CD4-positive, alpha-beta T cell (primary cell): ENCODE measurements around the gene AMDHD2. TPM values are rescaled to one million over a fixed set of nuclear protein-coding genes. Genes with fewer than 3 reads are reported as not detected.

ENCODE experiments used
- ATAC-seq: fragments of 200-7000 bp; cut with Tn5 transposase; one replicate; pipeline ENCODE4 v1.10.0; 2022; ENCODE audit warnings: mild to moderate bottlenecking; ENCODE audit not compliant: poor library complexity
- CTCF ChIA-PET: fragments of 350-600 bp; sonication (Branson Sonifier 250); formaldehyde crosslinking; loops from one replicate; lab custom pipeline; 2021; ENCODE audit warnings: antibody characterized with exemption, inconsistent platforms; lab: Charles Lee
- POLR2A ChIA-PET: fragments of 350-600 bp; sonication (Branson Sonifier 250); formaldehyde crosslinking; loops from one replicate; lab custom pipeline; 2021; ENCODE audit warnings: antibody characterized with exemption, inconsistent platforms; lab: Charles Lee
- DNase-seq, 14 experiments: peaks; one replicate each; pipeline ENCODE4 v3.0.0-alpha.2; 2013 to 2020; ENCODE audit warnings: mixed read lengths in 2 of 14
- H3K27ac ChIP-seq, 2 donors: one replicate each; pipeline versions ENCODE4 v1.5.1 to v1.7.0; 2013; ENCODE audit warnings: low read length in 2 of 2, low read depth in 1 of 2, mild to moderate bottlenecking in 1 of 2
- H3K27me3 ChIP-seq, 2 experiments: 1 replicate in 1 of 2; 2 replicates in 1 of 2; pipeline versions ENCODE4 v1.6.1 to v1.7.0; 2013; ENCODE audit warnings: low read length in 2 of 2, control low read depth in 1 of 2, mild to moderate bottlenecking in 1 of 2, moderate library complexity in 1 of 2; ENCODE audit not compliant: insufficient read depth in 2 of 2, control insufficient read depth in 1 of 2
- H3K36me3 ChIP-seq: one replicate; pipeline ENCODE4 v1.6.1; 2013; ENCODE audit warnings: low read length, control low read depth; ENCODE audit not compliant: insufficient read depth
- H3K4me1 ChIP-seq: one replicate; pipeline ENCODE4 v1.6.1; 2013; ENCODE audit warnings: low read length, control low read depth; ENCODE audit not compliant: insufficient read depth
- H3K4me3 ChIP-seq: one replicate; pipeline ENCODE4 v1.5.1; 2013; ENCODE audit warnings: mild to moderate bottlenecking, low read length, moderate library complexity
- H3K9me3 ChIP-seq, 2 experiments: 1 replicate in 1 of 2; 2 replicates in 1 of 2; pipeline versions ENCODE4 v1.6.1 to v1.7.0; 2013; ENCODE audit warnings: low read length in 2 of 2, mild to moderate bottlenecking in 2 of 2, control low read depth in 1 of 2, moderate library complexity in 1 of 2; ENCODE audit not compliant: control insufficient read depth in 1 of 2, insufficient read depth in 1 of 2
- H3K27ac Mint-ChIP-seq: one replicate; pipeline ENCODE4 v1.8.0; 2020; ENCODE audit warnings: mixed read lengths
- H3K27me3 Mint-ChIP-seq: one replicate; pipeline ENCODE4 v1.8.0; 2021; ENCODE audit warnings: mixed read lengths
- H3K36me3 Mint-ChIP-seq: one replicate; pipeline ENCODE4 v1.8.0; 2021; ENCODE audit warnings: low read depth, mixed read lengths
- H3K4me1 Mint-ChIP-seq: one replicate; pipeline ENCODE4 v1.8.0; 2021; ENCODE audit warnings: low read depth, mixed read lengths
- H3K4me3 Mint-ChIP-seq: one replicate; pipeline ENCODE4 v1.8.0; 2020; ENCODE audit warnings: mild to moderate bottlenecking, mixed read lengths
- H3K9me3 Mint-ChIP-seq: one replicate; pipeline ENCODE4 v1.8.0; 2020; ENCODE audit warnings: mixed read lengths
- intact Hi-C, 2 experiments: fragments of 100-400 bp; cut with DNase I in 1 of 2; cut with micrococcal nuclease in 1 of 2; formaldehyde crosslinking; loops; one replicate each; pipeline versions ENCODE4 v1.15.1 to v1.9.0; 2023 to 2025; cut with DNase I, micrococcal nuclease
- total RNA-seq, 174 experiments: library from RNA in 2 of 174; stranded (reverse) in 2 of 174; gene quantifications; one replicate each; pipeline ENCODE4 v1.2.3 and lab custom pipeline; 2021 to 2026
- TF ChIP-seq, protein P1 (sequence below): fragments of 200-600 bp; IDR thresholded peaks from one replicate; pipeline ENCODE4 v1.8.0; 2022; ENCODE audit warnings: antibody characterized with exemption, mild to moderate bottlenecking

Gene AMDHD2
- total RNA-seq, 2 experiments from 2014 or later = 171 to 177 TPM

DNA sequence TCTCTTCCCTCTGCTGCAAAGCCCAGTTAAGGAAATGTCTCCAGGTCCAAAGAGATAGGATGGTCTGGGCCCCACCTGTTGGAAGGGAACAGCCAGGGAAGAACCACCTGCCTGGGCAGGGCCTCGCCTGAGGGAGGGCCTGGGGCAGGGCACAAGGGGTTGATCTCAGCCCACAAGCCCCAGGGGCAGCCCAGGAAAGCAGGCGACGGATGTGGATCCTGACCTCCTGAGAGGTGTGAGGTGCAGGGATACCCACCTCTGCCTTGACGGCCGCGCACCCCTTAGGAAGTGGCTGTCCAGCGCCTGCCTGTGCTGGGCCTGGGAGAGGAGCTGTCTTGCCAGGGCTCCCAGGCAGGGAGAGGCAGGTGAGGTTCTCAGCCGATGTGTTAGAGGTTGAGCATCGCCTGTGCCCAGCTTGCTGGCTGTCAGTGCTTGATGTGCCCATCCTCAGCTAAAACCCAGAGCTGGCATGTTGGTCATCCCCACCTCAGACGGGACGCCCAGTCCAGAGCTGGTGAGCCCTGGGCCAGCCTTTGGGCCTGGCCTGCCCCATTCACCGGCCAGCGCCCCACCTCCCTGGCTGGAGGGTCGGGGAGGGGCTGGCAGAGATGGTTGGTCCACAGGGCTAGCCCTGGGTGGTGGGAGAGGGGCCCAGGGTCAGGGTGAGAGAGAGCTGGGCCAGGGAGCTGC, 10.6 kb downstream of the AMDHD2 start:
- H3K9me3 Mint-ChIP-seq = no peaks in the 10 kb centered on the region
- ATAC-seq (no peak), DNase-seq (peak in 2 of 14 experiments; percentile 35 to 45)
- peaks cover 35% of the 10 kb centered on the region for H3K36me3 ChIP-seq
- H3K4me3 Mint-ChIP-seq = peak overlapping the region; percentile 95
- peaks cover 22% of the 10 kb centered on the region for H3K4me1 Mint-ChIP-seq
- peak overlapping the region; percentile 94 for H3K4me3 ChIP-seq
- H3K27me3 Mint-ChIP-seq = peaks cover 8% of the 10 kb centered on the region
- ChIA-PET POLR2A (interaction anchor here (1.1 to 4.2 kb wide), 3 partner anchors 11 to 372 kb away, joined by 3 to 135 read pairs (median 66); partner anchors contain the start of genes AMDHD2 and ATP6V0C), CTCF (interaction anchor here (1.3 kb wide), 1 partner anchor 10 kb away, joined by 4 read pairs; the partner anchor contains the start of gene AMDHD2)
- intact Hi-C loops = loop anchor here in 1 of 2 experiments (2.0 to 5.0 kb wide), 3 partner anchors 16 to 103 kb away; partner anchors contain the start of genes CCNF and TBC1D24
- H3K36me3 Mint-ChIP-seq = peaks cover 49% of the 10 kb centered on the region
- H3K27me3 ChIP-seq = no peaks in the 10 kb centered on the region
- TF ChIP-seq, protein P1, sequence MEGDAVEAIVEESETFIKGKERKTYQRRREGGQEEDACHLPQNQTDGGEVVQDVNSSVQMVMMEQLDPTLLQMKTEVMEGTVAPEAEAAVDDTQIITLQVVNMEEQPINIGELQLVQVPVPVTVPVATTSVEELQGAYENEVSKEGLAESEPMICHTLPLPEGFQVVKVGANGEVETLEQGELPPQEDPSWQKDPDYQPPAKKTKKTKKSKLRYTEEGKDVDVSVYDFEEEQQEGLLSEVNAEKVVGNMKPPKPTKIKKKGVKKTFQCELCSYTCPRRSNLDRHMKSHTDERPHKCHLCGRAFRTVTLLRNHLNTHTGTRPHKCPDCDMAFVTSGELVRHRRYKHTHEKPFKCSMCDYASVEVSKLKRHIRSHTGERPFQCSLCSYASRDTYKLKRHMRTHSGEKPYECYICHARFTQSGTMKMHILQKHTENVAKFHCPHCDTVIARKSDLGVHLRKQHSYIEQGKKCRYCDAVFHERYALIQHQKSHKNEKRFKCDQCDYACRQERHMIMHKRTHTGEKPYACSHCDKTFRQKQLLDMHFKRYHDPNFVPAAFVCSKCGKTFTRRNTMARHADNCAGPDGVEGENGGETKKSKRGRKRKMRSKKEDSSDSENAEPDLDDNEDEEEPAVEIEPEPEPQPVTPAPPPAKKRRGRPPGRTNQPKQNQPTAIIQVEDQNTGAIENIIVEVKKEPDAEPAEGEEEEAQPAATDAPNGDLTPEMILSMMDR = no peak
- no peaks in the 10 kb centered on the region for H3K9me3 ChIP-seq
- H3K27ac ChIP-seq = peak overlapping the region; percentile 89 to 94
- H3K4me1 ChIP-seq = peaks cover 19% of the 10 kb centered on the region
- peak overlapping the region; percentile 98 for H3K27ac Mint-ChIP-seq

DNA sequence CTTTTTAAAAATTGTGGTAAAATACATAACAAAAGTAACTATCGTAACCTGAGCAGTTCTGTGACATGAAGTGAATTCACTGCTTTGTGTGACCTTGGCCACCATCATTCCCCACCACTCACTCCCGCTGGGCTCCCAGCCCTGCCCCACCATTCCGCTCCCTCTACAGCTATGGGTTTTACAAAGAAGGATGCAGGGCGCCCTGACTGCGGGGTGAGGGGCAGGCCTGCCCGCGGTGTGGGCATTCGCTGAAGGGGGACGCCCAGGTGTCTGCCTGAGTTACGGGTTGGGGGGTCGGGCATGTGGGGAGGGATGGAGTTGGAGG, 11.2 kb downstream of the AMDHD2 start, which contains the start of gene CEMP1:
TSS of gene CEMP1 (minus strand) at position 38 of the 325 bp plus-strand sequence. CDS start 335 bp downstream, outside the sequence.
- Histone ChIP-seq H3K4me1 (peaks cover 23% of the 10 kb centered on the region), H3K4me3 (peak within 1 kb of the TSS; percentile 94), H3K36me3 (peaks cover 30% of the 10 kb centered on the region), H3K27ac (peak within 1 kb of the TSS; percentile 94 to 95), H3K27me3 (no peaks in the 10 kb centered on the region), H3K9me3 (no peaks in the 10 kb centered on the region)
- TF ChIP-seq, protein P1 = no peak
- peak within 1 kb of the TSS; percentile 98 for H3K27ac Mint-ChIP-seq
- DNase-seq = no peak
- POLR2A ChIA-PET = interaction anchor here (1.1 to 4.2 kb wide), 3 partner anchors 12 to 372 kb away, joined by 3 to 135 read pairs (median 66); partner anchors contain the start of genes AMDHD2 and ATP6V0C
- peaks cover 8% of the 10 kb centered on the region for H3K27me3 Mint-ChIP-seq
- CTCF ChIA-PET = interaction anchor here (1.3 kb wide), 1 partner anchor 11 kb away, joined by 4 read pairs; the partner anchor contains the start of gene AMDHD2
- intact Hi-C loops = loop anchor here in 1 of 2 experiments (2.0 to 5.0 kb wide), 3 partner anchors 17 to 104 kb away; partner anchors contain the start of genes CCNF and TBC1D24
- H3K4me3 Mint-ChIP-seq = peak within 1 kb of the TSS; percentile 95
- peaks cover 43% of the 10 kb centered on the region for H3K36me3 Mint-ChIP-seq
- no peaks in the 10 kb centered on the region for H3K9me3 Mint-ChIP-seq
- H3K4me1 Mint-ChIP-seq = peaks cover 22% of the 10 kb centered on the region
- ATAC-seq = no peak

DNA sequence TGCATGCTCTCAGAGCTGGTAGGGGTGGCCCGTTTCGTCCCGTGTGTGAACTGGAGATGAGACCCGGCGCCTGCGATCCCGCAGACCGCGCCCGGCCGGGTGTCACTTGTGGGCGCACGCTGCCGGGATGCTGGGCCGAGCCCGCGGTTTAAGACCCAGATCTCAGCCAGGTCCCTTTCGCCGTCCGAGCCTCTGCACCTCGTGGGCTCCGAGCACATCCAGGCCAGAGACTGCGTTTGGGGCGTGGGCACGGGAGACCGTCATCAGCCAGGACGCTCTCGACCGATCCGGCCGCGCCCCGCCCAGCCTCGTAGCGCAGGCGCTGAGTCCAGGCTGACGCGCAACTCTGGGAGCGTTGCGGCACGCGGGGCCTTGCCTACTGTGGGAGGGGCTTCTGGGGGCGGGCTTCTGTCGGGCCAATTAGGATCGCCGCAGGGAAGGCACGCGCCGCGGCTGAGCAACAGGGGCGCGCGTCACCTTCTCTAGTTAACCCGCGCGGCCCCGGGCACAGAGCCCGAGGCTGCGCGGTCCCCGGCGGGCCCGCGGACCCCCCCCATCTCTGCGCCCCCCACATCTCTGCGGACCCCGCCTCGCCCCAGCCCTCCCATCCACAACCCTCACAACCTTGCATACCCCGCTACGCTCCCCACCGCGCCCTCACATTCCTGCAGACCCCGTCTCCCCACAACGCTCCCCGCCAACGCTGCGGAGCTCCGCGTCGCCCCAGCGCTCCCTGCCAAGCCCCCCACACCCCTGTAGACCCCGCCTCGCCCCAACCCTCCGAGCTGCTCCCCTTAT, 11.7 kb downstream of the AMDHD2 start:
- peak overlapping the region; percentile 95 for H3K4me3 Mint-ChIP-seq
- ATAC-seq (peak; percentile 86), DNase-seq (peak; percentile 92 to 99 (median 97))
- Histone ChIP-seq H3K27ac (peak overlapping the region; percentile 94 to 95), H3K4me3 (peak overlapping the region; percentile 94), H3K36me3 (peaks cover 24% of the 10 kb centered on the region), H3K9me3 (no peaks in the 10 kb centered on the region), H3K27me3 (no peaks in the 10 kb centered on the region), H3K4me1 (peaks cover 27% of the 10 kb centered on the region)
- peaks cover 38% of the 10 kb centered on the region for H3K36me3 Mint-ChIP-seq
- TF ChIP-seq, protein P1 = no peak
- H3K27ac Mint-ChIP-seq = peak overlapping the region; percentile 98
- H3K9me3 Mint-ChIP-seq = no peaks in the 10 kb centered on the region
- POLR2A ChIA-PET = interaction anchor here (0.8 to 4.2 kb wide), 13 partner anchors 8 to 761 kb away, joined by 3 to 135 read pairs (median 5); partner anchors contain the start of genes ABCA3, AMDHD2, ATP6V0C and ECI1
- peaks cover 8% of the 10 kb centered on the region for H3K27me3 Mint-ChIP-seq
- H3K4me1 Mint-ChIP-seq = peaks cover 22% of the 10 kb centered on the region
- intact Hi-C loops = loop anchor here (1.0 to 5.0 kb wide), 5 partner anchors 11 to 105 kb away; partner anchors contain the start of genes AMDHD2 (in 1 of the 2), CCNF (in 1 of the 2) and TBC1D24 (in 1 of the 2)
- CTCF ChIA-PET = interaction anchor here (0.9 to 1.3 kb wide), 2 partner anchors 11 to 17 kb away, joined by 3 to 4 read pairs; partner anchors contain the start of gene AMDHD2
